Keratinocyte (primary cell): ENCODE results near the gene C19orf25. TPM values are rescaled to one million over a fixed set of nuclear protein-coding genes. Genes with fewer than 3 reads are reported as not detected.

ENCODE experiments used
- DNase-seq: peaks from one replicate; pipeline ENCODE4 v3.0.0-alpha.2; 2011; ENCODE audit warnings: low read depth, missing footprints, low spot score
- FAIRE-seq: peaks from 2 replicates; lab custom pipeline; 2011; peaks lifted over from hg19 to GRCh38; lab: Jason Lieb, UNC
- H2AFZ ChIP-seq: 2 replicates; pipeline ENCODE4 v1.6.0; 2012; ENCODE audit warnings: low read length, control low read depth, inconsistent platforms; ENCODE audit not compliant: control insufficient read depth
- H3K27ac ChIP-seq: 2 replicates; pipeline ENCODE4 v1.5.1; 2011; ENCODE audit warnings: low read length; ENCODE audit not compliant: control insufficient read depth, insufficient read depth
- H3K27me3 ChIP-seq: 3 replicates; pipeline ENCODE4 v1.6.0; 2011; ENCODE audit warnings: low read length; ENCODE audit not compliant: control insufficient read depth, insufficient read depth; ENCODE audit errors: extremely low read depth
- H3K36me3 ChIP-seq, 2 experiments: 2 replicates in 1 of 2; 3 replicates in 1 of 2; pipeline ENCODE4 v1.5.1; 2011; ENCODE audit warnings: low read length in 2 of 2, mild to moderate bottlenecking in 1 of 2; ENCODE audit not compliant: control insufficient read depth in 2 of 2, insufficient read depth in 2 of 2; ENCODE audit errors: extremely low read depth in 1 of 2
- H3K4me1 ChIP-seq: 3 replicates; pipeline ENCODE4 v1.5.1; 2011; ENCODE audit warnings: low read length; ENCODE audit not compliant: control insufficient read depth, insufficient read depth; ENCODE audit errors: extremely low read depth
- H3K4me2 ChIP-seq: 3 replicates; pipeline ENCODE4 v1.6.0; 2011; ENCODE audit warnings: low read depth, low read length; ENCODE audit not compliant: control insufficient read depth, insufficient read depth; ENCODE audit errors: extremely low read depth
- H3K4me3 ChIP-seq, 3 experiments: fragments of 200-600 bp in 1 of 3; sonication (generic) in 1 of 3; 2 replicates in 2 of 3; 3 replicates in 1 of 3; pipeline ENCODE4 v1.5.1; 2011 to 2016; ENCODE audit warnings: low read length in 3 of 3, mild to moderate bottlenecking in 3 of 3, control low read depth in 2 of 3, inconsistent platforms in 1 of 3, low read depth in 1 of 3, mixed read lengths in 1 of 3, mixed run types in 1 of 3, moderate library complexity in 1 of 3; ENCODE audit not compliant: control insufficient read depth in 2 of 3, insufficient read depth in 2 of 3; ENCODE audit errors: extremely low read depth in 1 of 3
- H3K79me2 ChIP-seq: 2 replicates; pipeline ENCODE4 v1.6.0; 2012; ENCODE audit warnings: low read length; ENCODE audit not compliant: control insufficient read depth, insufficient read depth
- H3K9ac ChIP-seq: 3 replicates; pipeline ENCODE4 v1.6.0; 2011; ENCODE audit warnings: low read length; ENCODE audit not compliant: control insufficient read depth, insufficient read depth; ENCODE audit errors: extremely low read depth
- H3K9me1 ChIP-seq: 3 replicates; pipeline ENCODE4 v1.6.0; 2011; ENCODE audit warnings: low read length; ENCODE audit not compliant: control insufficient read depth, insufficient read depth; ENCODE audit errors: extremely low read depth
- H3K9me3 ChIP-seq: 2 replicates; pipeline ENCODE4 v1.5.1; 2012; ENCODE audit warnings: low read depth, low read length; ENCODE audit not compliant: control insufficient read depth
- H4K20me1 ChIP-seq: 3 replicates; pipeline ENCODE4 v1.6.0; 2011; ENCODE audit warnings: low read length; ENCODE audit not compliant: control insufficient read depth, insufficient read depth; ENCODE audit errors: extremely low read depth
- EZH2 ChIP-seq: IDR thresholded peaks from one replicate; pipeline ENCODE4 v1.6.1; 2012; ENCODE audit warnings: inconsistent platforms, mild to moderate bottlenecking, low read length, moderate library complexity
- dilution Hi-C: fragments of 300-500 bp; cut with MboI; formaldehyde crosslinking; loops from one replicate; pipeline ENCODE4 v1.7.0; 2020; ENCODE audit warnings: low sequenced_read_pairs; ENCODE audit not compliant: extremely low pct_ligation_motif_present
- polyA plus RNA-seq, 5 experiments: library from polyadenylated mRNA; depleted of rRNA in 3 of 5; stranded (reverse) in 3 of 5; stranded (forward) in 1 of 5; unstranded in 1 of 5; fragments of >200 nt; gene quantifications; 1 replicate in 1 of 5; 2 replicates in 3 of 5; 3 replicates in 1 of 5; pipeline versions ENCODE4 v1.2.1 to v1.2.3, GENCODE V29; 2011 to 2012; ENCODE audit warnings: missing spikeins in 2 of 5, low read depth in 1 of 5, low replicate concordance in 1 of 5
- TF ChIP-seq, protein P1 (sequence below), 3 experiments: IDR thresholded peaks in 1 of 3; conservative IDR thresholded peaks in 1 of 3; optimal IDR thresholded peaks in 1 of 3; 2 replicates in 2 of 3; 3 replicates in 1 of 3; pipeline versions ENCODE3 to v1.5.1; 2011; ENCODE audit warnings: low read length in 3 of 3, mild to moderate bottlenecking in 3 of 3, moderate library complexity in 2 of 3, control low read depth in 1 of 3, inconsistent platforms in 1 of 3; ENCODE audit not compliant: insufficient read depth in 2 of 3; ENCODE audit errors: extremely low read depth in 1 of 3

C19orf25 gene
- polyA plus RNA-seq, 1 donor (not counting 4 experiments of a cell fraction or from before 2014, with no cell fraction given), result 11.2 TPM

DNA sequence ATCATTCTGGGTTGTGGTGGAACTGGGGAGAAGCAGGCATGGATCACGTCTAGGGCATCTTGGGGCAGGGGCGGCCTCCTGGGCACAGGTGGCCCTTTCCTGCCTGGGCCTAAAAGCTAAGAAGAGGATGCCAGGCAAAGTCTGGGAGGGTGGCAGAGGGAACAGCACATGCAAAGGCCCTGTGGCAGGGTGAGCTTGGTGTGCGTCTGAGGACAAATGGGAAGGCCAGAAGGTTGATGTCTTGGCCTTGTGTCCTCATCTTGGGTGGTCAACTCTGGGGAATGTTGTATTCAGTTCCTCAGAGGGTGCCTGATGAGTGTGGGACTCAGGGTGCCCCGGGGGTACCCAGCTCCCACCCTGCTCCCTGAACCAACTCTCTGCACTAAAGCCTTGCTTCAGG, 39.5 kb upstream of the C19orf25 start:
- dilution Hi-C loops, result no loop called here
- FAIRE-seq, result no peak
- Histone ChIP-seq H3K27me3 (peaks cover 11% of the 10 kb centered on the region), H4K20me1 (no peaks in the 10 kb centered on the region), H3K4me2 (no peak overlapping the region), H3K9me1 (no peaks in the 10 kb centered on the region), H3K4me3 (no peak overlapping the region), H3K79me2 (no peaks in the 10 kb centered on the region), H2AFZ (no peak overlapping the region), H3K27ac (no peak overlapping the region), H3K36me3 (no peaks in the 10 kb centered on the region), H3K9ac (no peak overlapping the region), H3K9me3 (no peaks in the 10 kb centered on the region), H3K4me1 (no peaks in the 10 kb centered on the region)
- TF ChIP-seq, protein P1, sequence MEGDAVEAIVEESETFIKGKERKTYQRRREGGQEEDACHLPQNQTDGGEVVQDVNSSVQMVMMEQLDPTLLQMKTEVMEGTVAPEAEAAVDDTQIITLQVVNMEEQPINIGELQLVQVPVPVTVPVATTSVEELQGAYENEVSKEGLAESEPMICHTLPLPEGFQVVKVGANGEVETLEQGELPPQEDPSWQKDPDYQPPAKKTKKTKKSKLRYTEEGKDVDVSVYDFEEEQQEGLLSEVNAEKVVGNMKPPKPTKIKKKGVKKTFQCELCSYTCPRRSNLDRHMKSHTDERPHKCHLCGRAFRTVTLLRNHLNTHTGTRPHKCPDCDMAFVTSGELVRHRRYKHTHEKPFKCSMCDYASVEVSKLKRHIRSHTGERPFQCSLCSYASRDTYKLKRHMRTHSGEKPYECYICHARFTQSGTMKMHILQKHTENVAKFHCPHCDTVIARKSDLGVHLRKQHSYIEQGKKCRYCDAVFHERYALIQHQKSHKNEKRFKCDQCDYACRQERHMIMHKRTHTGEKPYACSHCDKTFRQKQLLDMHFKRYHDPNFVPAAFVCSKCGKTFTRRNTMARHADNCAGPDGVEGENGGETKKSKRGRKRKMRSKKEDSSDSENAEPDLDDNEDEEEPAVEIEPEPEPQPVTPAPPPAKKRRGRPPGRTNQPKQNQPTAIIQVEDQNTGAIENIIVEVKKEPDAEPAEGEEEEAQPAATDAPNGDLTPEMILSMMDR (optimal IDR thresholded peaks at IDR 0.05 in 1 of 3, IDR thresholded peaks at IDR 0.05 in 1 of 3, conservative IDR thresholded peaks at IDR 0.05 in 1 of 3; ENCODE audit: extremely low read depth in 1 of 3, insufficient read depth in 2 of 3, low read length in 3 of 3), result no peak
- no peak for TF ChIP-seq EZH2
- DNase-seq, result no peak

DNA sequence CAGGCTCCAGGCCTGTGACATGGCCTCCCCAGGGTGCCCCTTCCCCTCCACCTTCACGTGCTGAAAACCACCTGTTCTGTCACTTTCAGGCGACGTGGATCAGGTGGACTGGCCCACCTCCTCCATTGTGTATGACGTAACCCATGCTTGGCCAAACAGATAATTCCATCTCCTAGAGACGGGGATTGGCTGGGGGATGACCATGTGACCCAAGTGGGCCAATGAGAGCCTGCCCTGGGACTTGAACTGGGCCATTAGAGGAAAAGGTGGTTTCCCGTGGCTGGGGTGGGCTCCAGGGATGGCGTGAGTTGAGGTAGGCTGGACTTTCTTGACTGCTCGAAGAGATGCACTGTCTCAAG, 37.4 kb upstream of the C19orf25 start:
- peaks cover 4% of the 10 kb centered on the region for H3K4me1 ChIP-seq
- H3K9ac ChIP-seq, result no peak overlapping the region
- no peak overlapping the region for H3K27ac ChIP-seq
- H3K4me3 ChIP-seq, result no peak overlapping the region
- H3K9me3 ChIP-seq, result no peaks in the 10 kb centered on the region
- no peak for TF ChIP-seq EZH2
- TF ChIP-seq, protein P1 (optimal IDR thresholded peaks at IDR 0.05 in 1 of 3, IDR thresholded peaks at IDR 0.05 in 1 of 3, conservative IDR thresholded peaks at IDR 0.05 in 1 of 3; ENCODE audit: extremely low read depth in 1 of 3, insufficient read depth in 2 of 3, low read length in 3 of 3), result no peak
- no peak overlapping the region for H2AFZ ChIP-seq
- no peaks in the 10 kb centered on the region for H4K20me1 ChIP-seq
- dilution Hi-C loops, result no loop called here
- no peak overlapping the region for H3K4me2 ChIP-seq
- FAIRE-seq, result no peak
- no peaks in the 10 kb centered on the region for H3K79me2 ChIP-seq
- no peaks in the 10 kb centered on the region for H3K36me3 ChIP-seq
- DNase-seq, result no peak
- no peaks in the 10 kb centered on the region for H3K9me1 ChIP-seq
- no peaks in the 10 kb centered on the region for H3K27me3 ChIP-seq
